GM19035 (cell line): ENCODE measurements around the gene CHRNB4.

Experiments
- ATAC-seq: cut with Tn5 transposase; IDR thresholded peaks from one replicate; pipeline ENCODE4 v1.9.1; 2021; ENCODE audit not compliant: unreplicated experiment

CHRNB4 gene

DNA sequence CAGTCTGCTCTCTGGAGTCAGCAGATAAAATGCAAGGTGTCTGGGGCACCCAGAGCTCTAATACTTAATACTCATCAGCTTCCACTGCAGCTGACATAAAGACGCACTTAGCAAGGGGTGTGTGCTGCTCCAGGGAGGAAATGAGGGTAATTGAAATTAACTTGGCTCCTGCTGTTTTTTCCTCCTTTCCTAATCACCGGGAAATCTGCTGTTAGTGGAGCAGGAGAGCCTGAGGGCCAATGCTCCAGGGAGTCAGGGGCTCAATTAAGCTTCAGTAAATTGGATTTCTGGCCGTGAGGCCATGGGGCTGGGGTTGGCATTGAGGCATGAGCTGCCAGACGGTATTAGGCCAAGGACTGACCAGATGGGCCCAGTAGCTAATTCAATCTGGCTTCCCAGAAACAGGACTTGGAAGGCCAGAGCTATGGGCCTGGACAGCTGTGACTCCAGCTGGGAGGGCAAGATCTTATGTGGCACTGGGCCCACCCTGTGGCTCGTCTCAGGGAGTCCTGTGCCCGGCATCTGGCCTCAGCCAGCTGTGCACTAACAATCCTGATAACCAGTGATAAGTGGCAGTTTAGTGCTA lies 30.7 kb upstream of the CHRNB4 start:
- no peak for ATAC-seq

GRCh38 chr15:78668987-78669386 lies 28.0 kb upstream of the CHRNB4 start:
- no peak for ATAC-seq

DNA sequence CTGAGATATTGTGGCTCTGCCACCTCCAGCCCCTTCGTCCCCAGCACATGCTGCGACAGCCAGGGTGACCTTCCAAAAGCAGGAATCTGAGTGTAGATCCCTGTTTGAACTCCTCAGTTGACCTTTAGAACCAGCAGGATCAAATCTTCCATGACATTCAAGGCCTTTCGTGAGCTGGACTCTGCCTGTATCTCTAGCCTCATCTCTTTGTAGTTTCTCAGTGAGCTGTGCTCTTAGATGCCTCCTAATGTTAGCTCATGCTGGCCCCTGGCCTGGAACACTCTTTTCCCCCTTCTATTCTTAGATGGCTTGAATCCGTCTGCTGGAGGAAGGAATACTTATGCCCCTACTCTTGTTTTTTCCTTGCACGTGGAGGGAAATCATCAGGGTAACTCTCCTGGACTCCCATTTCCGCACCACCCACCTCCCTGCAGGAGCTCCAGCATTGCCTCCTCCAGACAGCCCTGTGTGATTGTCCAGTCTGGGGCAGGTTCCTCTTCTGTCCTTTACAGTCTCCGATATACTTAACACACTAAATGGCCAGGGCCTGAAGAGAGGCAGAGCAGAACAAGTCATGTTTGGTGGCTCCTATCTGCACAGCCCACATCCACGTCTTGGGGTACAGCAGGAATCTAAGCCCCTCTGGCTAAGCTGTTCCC lies 26.7 kb upstream of the CHRNB4 start:
- ATAC-seq, result no peak

DNA sequence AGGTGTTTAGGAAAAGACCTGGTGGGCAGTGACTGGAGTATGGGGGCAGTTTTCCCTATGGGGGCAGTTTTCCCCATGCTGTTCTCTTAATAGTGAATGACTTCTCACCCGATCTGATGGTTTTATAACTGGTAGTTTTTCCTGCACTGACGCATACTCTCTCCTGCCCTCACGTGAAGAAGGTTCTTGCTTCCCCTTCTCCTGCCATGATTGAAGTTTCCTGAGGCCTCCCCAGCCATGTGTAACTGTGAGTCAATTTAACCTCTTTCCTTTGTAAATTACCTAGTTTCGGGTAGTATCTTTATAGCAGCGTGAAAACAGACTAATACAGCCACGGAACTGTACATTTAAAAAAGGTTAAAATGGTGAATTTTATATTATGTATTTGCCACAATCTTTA lies 25.0 kb upstream of the CHRNB4 start:
- ATAC-seq, result no peak

DNA sequence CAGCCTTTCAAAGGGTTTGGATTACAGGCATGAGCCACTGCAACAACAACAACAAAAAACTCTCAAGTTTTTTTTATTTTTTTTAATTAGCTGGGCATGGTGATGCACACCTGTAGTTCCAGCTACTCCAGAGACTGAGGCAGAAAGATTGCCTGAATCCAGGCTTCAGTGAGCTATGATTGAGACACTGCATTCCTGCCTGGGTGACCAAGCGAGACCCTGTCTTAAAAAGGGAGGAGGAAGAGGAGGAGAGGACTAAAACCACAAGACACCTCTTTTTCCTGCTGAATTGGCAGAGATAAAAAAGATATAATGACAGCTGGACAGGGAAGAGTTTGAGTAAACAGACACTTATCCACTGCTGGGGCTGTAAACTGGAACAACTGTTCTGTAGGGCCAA lies 22.7 kb upstream of the CHRNB4 start:
- no peak for ATAC-seq

DNA sequence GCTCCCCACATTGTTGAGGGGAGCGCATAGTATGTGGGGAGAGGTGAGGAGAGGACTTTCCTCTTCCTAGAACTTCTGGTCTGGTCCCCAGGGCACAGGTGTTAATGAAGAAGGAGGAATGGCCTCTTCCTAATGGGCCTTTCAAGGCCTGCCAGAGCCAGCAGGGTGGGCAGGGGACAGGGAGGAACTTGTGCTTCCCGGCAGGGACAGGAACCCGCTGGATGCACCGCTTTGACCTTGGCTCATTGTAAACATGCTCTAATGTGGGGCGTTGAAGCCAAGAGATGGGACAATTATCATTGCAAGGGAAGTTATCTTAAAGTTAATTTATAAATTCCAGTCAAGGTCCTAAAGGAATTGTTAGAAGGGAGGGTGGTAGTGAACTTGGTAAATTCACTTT lies 21.0 kb upstream of the CHRNB4 start:
- ATAC-seq, result no peak

DNA sequence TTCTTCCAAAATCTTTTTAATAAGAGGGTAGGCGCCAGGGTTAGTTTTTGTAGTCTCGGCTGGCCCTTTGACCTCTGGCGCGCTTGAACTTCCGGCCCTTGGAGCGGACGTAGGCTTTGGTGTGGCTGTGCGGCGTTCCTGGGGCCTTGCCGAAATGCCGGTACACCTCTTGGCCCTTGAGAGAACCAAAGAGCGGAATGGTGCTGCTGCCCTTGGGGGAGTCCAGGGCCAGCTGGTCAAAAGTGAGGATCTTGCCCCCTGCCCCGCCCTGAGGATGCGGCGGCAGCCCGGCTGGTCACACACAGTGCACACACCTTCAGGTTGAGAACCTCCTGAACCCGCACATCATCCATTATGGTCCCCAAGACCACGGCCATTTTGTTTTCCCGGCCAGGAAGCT lies 20.0 kb upstream of the CHRNB4 start:
- ATAC-seq, result no peak

GRCh38 chr15:78660584-78660983 lies 19.6 kb upstream of the CHRNB4 start:
- no peak for ATAC-seq

- no peak for ATAC-seq
These were observed 17.8 kb upstream of the CHRNB4 start for GRCh38 chr15:78658823-78659222.

DNA sequence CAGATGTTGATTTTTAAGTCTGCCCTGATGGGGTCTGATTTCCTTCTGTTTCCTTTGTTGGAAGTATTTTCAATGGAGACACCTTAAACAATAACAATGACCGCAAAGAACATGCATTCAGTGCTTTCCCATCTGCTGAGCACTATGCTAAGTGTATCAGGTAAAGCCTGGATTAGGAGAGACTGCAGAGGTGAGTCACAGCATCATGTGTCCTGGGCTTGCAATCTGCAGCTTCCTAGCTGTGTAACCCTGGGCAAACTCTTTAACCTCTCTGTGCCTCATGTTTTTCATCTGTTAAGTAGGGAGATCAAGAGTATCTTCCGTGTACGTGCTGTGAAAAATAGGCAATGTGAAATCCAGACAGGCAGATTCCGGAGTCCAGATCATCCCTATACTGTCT lies 13.3 kb upstream of the CHRNB4 start:
- no peak for ATAC-seq

GRCh38 chr15:78651930-78652615 lies 11.1 kb upstream of the CHRNB4 start:
- ATAC-seq, result no peak

DNA sequence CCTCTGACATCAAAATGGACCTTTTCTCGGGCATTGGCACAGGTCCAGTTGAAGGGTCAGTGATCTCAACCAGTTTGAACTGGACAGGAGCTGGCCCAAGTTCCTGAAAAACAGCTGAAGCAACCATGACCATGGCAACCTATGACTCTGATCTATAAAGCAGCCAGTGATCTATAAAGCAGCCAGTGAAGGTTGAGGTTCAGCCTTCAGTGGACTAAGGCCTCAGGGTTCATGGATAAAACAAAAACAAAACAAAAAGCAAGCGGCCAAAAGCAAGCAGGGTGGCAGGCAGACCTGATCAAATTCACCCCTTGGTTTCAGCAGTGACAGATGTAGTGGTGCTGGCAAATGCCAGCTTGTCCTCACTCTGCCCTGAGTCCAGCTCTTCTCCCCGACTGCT lies 10.0 kb upstream of the CHRNB4 start:
- no peak for ATAC-seq

GRCh38 chr15:78650022-78650421 lies 9.0 kb upstream of the CHRNB4 start:
- no peak for ATAC-seq

DNA sequence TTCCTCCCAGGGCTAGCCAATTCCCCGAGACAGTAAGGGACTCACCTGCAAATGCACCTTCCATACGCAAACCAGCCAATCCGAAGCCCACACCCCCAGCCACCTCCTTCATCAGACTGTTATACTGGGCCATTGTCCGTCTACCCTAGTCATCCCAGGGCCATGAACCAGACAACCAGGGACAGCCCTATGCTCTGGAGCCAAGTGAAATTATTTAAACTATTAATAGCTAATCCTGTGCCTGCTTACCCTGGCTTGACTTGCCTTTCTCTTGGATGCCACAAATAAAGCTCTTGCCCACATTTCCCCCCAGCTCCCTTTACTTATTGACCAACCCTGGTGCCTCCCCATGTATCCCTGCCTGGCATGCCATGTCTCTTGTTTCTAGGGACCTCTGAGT lies 4.0 kb upstream of the CHRNB4 start:
- no peak for ATAC-seq

DNA sequence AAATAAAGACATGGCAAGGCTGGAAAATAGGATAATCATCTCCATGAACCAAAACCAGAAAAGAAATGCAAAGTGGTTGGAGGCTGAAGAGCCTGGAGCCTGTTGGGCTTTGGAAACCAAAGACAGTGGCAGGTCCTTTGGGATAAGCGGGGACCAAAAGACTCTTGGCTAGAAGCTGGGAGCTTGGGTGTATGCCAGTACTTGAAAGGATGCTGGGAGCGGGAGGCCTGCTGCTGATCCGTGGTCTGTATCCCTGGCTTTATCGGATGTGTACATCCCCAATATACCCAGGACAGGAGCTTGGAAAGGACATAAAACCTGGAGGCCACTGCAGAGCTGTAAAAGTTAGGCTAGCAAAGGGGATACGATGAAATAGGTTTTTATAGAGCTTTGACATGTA lies 1.3 kb upstream of the CHRNB4 start:
- ATAC-seq, result no peak

GRCh38 chr15:78641749-78642275 lies 802 bp upstream of the CHRNB4 start:
- ATAC-seq, result no peak

DNA sequence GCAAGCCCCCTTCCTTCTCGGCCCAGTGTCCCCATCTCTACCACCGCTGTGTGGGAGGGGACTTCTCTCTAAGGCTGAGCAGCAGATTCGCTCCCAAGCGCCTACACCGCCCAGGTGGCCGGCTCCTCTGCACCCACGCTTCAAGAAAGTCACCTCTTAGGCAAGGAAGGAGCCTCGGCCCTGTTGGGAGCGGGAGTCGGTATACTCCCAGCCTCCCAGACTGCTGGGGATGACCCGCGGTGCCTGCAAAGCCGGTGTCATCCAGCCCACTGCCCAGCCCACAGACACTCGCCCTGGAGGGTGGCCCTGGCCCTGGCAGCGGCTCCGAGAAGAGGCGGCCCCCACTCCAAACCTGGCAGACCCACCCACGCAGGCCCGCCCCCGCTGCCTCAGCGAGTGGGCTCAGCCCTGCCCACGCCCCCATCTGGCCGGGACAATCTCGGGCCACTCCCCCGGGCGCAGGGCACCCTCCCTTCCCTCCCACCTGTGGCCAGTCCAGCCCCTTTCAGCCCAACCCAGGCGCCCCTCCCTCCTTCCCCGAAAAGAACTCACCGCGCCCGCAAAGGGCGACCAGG lies 396 bp downstream of the CHRNB4 start:
- ATAC-seq, result no peak

GRCh38 chr15:78638658-78639314 lies 2.2 kb downstream of the CHRNB4 start:
- no peak for ATAC-seq

DNA sequence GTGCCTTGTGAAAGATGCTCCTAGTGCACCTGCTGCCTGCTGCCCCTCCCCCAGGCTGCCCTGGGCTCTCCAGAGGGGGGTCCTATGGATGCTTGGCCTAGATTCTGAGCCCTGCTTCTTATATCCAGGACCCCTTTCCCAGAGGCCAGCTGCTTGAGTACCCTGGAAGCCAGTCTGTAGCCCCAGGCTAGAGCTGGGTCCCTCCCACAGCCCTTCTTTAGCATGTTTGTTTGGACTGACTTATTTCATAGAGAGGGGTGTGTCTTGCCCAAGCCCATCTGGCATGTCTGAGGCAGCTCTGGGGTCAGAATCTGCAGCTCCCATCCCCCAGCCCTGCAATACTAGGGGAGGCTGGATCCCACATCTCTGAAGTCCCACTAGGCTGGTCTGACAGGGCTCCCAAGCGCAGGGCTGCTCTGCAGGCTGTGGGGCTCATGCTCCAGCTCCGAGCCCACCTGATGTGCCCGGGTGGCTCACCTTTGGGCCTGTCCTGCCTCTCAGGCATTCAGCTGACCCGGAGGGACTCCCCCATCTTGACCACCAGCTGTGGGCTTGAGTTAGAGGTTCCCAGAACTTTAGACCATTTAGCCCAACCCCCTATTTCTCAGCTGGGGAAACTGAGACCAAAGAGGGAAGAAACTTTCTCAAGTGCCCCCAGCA lies 3.1 kb downstream of the CHRNB4 start:
- ATAC-seq, result no peak

DNA sequence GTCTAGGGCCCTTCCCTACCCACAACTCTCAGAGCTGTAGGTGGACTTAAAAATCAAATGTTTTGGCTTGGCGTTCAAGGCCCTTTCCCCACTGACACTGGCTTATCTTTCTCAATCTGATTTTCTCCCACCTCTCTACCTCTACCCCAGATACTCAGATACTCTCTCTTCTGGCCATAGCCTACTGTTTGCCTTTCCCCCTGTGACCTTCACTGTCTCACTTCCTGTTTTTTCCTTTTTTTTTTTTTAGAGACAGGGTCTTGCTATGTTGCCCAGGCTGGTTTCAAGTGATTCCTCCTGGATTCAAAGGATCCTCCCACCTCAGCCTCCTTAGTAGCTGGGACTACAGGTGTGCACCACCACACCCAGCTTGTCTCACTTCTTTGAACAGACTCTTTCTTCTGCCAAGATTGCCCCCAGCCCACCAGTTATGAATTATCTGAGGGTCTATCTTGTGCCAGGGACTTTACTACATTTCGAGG lies 4.6 kb downstream of the CHRNB4 start:
- ATAC-seq, result no peak

DNA sequence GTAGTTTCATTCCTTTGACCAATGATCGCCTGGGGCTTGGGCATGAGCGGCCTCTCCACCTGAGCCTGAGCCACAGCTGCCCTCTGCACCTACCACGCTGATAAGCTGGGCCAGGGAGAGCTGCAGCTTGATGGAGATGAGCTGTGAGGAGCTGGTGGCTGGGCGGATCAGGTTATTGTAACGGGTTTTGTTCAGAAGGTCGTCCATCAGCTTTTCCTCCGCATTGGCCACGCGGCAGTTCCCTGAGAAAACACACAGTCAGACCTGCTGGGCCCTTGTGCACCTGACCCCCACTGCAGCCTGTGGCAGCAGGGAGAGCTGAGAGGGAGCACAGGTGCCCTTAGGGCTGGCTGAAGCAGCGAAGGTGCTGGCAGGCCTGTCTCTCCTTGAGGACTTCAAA lies 5.7 kb downstream of the CHRNB4 start:
- no peak for ATAC-seq
